H54 (cell line): ENCODE results near the gene TESMIN.

Experiments
- DNase-seq: peaks from one replicate; pipeline ENCODE4 v3.0.0; 2011; ENCODE audit warnings: low spot score, mixed read lengths; ENCODE audit not compliant: insufficient read length
- FAIRE-seq: peaks from 3 replicates; lab custom pipeline; 2011; peaks lifted over from hg19 to GRCh38; lab: Jason Lieb, UNC
- POLR2A ChIP-seq: IDR thresholded peaks from 2 replicates; pipeline ENCODE4 v1.6.1; 2011; ENCODE audit warnings: low read depth, mild to moderate bottlenecking, low read length

Gene TESMIN

DNA sequence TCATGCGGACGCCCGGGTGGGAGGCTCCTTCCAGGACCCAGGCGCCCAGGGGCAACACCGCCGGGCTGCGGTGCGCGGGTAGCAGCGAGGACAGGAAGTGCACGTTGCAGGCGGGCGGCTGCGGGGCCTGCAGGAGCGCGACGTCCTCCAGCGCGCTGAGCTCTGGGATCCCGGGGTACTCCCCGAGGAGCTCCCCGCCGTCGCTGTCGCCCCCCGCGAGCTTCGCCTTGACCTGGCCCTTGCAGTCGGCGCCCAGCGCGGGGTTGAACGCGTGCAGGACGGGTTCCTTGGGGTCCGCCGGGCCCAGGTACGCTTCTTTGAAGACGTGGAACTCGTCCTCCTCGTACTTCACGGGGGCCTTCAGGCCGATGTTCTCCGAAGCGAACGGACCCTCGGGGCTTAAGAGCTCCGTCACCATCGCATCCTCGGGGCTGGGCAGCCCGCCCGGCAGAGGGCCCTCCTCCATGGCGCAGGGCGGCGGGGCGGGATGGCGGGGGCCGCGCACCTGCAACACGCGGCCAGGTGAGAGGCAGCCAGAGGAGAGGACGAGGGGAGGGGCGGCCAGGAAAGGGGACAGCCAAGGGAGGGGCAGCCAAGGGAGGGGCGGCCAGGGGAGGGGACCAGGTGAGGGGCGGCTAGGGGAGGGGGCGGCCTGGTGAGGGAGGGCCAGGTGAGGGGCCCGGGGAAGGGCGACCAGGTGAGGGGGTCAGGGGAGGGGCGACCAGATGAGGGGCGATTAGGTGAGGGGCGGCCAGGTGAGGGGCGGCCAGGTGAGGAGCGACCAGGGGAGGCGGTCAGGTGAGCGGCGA, 921 bp downstream of the TESMIN start:
- no peak for FAIRE-seq
- DNase-seq, result no peak
- no peak for TF ChIP-seq POLR2A

DNA sequence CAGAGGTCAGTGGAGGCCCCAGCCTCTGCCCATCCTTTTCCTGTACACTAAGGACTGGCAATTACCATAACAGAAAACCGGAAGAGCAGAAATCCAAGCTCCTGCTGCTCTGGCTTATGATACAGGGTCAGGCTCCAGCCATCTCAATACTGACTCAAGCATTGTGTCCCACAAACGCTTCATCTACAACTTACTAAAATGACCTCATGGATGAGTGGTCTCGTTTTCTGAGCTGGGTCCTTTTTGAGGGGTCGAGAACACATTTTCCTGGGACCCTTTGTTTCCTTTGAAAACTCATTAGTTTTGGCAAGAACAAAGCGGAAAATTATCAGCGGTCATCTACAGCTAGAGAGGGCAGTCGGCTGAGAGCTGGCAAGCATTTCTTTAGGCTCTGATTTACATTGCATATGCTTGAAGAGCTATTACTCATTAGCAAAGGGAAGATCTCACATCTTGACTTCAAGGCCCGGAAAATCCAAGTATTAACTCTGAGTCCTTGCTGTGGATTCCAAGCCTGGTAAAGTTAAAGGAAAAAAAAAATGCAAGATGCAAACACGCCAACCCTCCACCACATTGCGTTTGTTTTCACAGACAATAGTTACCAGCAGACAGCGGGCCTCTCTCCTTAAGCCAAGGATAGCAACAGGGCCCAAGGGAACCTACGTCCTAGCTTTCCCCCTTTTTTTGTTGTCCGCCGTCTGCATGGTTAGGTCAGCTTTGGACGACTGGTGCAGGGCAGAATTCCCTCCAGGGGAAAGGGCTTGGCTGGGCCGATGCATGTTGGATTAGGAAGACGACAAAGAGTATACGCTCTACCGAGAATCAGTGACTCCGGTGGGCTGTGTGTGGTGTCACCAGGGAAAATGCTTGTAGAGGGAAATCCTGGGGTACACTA, 1.8 kb downstream of the TESMIN start:
- DNase-seq, result no peak
- no peak for TF ChIP-seq POLR2A
- FAIRE-seq, result no peak

DNA sequence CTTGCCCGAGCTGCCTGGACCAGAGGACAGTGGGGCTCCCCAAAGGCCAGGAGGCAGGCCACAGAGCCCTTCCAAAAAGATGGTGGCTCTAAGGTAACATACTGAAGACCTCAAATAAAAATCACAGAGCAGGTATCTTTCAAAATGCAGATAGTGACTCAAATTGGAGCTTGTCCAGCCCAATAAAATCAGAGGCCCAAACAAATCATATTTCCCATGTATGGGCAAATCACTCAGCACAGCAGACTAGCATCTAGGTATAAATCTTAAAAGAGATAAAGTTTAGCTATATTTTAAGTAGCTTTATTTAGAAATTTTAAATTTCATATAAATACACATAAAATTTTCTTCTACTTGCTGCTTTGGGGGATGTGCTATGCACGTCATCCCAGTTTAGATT, 3.3 kb downstream of the TESMIN start:
- no peak for FAIRE-seq
- TF ChIP-seq POLR2A, result no peak
- DNase-seq, result no peak

DNA sequence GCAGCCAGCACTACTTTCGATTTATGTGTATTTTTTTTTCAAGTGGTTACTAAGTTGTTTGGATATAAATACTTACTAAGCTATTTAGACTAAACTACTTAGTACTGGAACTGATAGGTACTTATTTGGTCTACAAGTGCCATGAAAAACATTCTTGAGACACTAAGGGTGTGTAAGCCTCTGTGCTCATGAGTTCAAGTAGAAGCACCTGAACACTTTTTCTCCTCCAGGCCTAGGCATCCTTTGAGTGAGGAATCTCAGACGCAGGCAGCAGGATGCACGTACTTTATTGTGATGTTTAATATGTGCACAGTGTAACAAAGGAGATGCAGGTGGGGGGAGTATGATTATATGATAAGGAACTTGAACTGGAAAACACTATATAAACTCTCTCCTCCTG, 7.8 kb downstream of the TESMIN start:
- FAIRE-seq (no peak), DNase-seq (no peak)

DNA sequence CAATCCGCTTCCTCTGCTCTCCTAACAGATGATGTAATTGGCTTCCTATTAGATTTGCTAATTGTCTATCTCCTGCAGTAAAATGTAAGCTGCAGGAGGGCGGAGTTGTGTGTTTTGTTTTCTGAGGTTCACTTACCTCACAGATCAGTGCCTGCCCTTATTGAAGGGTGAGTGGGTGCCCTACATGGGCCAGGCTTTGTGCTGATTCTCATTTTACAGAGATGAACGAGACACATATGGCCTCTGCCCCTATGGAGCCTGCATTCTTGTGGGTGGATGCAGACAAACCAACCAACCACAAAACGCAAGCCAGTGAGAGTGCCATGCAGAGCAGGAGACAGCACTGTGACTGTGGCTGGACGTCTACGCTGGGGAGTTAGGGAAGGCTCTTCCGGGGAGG, 9.9 kb downstream of the TESMIN start:
- FAIRE-seq (no peak), DNase-seq (no peak)
- no peak for TF ChIP-seq POLR2A

More for the DNA sequence above, 7.8 kb downstream of the TESMIN start:
- no peak for TF ChIP-seq POLR2A

DNA sequence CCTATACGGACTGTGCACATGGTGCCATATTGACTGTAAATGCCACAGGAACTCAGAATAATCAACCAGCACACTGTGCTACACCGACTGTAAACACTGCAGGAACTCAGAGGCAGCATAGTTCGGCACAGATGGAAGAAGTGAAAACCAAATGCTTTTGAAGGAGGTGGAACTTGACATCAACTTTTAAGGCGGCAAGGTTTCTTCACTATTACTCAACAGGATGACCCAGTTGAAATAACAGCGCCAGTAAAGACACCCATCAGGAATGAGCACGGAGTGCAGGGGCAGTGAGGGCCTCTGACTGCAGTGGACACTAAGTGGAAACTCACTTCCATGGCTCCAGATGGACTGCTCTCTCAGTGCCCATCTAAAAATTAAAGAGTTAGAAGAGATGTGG, 15.7 kb downstream of the TESMIN start:
- FAIRE-seq (no peak), DNase-seq (no peak)
- TF ChIP-seq POLR2A, result no peak

DNA sequence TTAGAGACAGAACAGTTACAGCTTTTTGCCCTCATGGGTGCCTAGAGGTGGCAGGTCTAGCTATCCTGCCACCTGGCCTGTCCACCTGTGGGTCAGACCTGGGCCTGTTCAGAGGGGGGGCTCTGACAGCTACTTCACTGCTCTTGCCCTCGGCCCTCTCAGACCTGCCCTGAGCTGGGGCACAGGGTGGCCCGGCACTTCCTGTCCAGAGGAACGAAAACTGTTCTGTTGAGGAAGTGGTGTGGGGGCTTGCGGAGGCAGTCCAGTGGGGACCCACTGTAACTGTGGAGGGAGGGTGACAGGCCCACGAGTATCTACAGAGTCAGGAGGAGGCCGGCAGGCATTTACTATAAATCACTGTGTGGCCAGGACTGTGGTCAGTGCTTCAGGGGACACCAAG, 16.2 kb downstream of the TESMIN start:
- DNase-seq, result no peak
- TF ChIP-seq POLR2A, result no peak
- FAIRE-seq, result no peak

DNA sequence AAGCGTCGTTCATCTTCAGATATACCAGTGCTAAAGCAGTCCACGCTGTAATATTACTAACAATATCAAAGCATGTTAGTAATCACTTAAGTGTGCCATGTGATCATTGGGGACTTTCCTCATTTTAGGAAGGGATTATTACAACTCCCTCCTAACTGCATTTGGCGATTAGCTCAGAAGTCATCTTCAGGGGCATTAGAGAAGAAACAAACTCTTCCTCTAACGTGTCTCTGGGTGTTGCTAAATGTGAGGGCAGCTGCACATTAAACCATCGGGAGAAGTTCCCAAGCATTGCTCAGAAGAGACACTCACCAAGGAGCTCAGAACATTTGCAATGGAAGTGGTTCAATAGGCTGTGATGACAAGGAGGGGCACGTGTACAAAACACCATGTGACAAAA, 17.2 kb downstream of the TESMIN start:
- no peak for FAIRE-seq
- TF ChIP-seq POLR2A, result no peak

DNA sequence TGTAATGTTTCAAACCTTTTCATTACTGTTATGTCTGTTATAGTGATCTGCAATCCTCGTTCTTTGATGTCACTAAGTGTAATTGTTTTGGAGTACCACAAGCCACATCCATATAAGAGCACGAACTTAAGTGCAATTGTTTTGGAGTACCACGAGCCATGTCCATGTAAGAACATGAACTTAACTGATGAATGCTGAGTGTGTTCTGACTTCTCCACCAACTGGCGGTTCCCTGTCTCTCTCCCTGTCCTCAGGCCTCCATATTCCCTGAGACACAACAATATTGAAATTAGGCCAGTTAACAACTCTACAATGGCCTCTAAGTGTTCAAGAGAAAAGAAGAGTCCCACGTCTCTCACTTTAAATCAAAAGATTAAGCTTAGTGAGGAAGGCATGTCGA, 23.5 kb downstream of the TESMIN start:
- DNase-seq, result no peak
- no peak for FAIRE-seq
- no peak for TF ChIP-seq POLR2A

More for the DNA sequence above, 17.2 kb downstream of the TESMIN start:
- DNase-seq, result no peak

DNA sequence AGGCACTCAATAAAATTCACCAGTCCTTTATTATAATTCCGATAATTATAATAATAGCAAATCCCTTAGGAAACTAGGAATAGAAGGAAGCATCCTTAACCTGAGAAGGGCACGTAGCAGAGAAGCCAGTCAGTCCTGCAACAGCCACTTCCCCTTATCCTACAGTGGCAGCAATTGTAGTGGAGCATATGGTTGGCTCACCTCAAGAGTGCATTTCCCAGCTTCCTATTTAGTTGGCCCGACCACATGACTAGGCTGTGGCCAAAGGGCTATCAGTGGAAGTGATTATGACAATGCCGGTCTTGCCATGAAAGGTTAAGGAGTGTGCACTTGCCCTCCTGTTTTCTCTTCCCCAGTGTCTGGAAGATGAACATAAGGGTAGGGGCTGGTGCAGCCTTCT, 27.0 kb downstream of the TESMIN start:
- TF ChIP-seq POLR2A, result no peak
- FAIRE-seq (no peak), DNase-seq (no peak)

DNA sequence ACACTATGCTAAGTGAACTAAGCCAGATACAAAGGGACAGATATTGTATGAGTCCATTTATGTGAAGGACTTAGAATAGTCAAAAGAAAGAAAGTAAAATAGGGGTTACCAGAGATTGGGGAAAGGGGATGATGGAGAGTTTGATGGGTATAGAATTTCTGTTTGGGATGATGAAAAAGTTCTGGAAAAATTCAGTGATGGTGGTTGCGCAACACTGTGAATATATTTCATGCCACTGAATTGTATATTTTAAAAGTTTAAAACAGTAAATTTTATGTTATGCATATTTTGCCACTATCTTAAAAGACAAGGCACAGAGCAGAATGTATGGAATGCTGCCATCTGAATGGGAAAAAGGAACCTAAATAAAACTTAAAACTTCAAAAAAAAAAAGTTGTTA, 29.2 kb downstream of the TESMIN start:
- DNase-seq, result no peak
- no peak for TF ChIP-seq POLR2A
- no peak for FAIRE-seq

DNA sequence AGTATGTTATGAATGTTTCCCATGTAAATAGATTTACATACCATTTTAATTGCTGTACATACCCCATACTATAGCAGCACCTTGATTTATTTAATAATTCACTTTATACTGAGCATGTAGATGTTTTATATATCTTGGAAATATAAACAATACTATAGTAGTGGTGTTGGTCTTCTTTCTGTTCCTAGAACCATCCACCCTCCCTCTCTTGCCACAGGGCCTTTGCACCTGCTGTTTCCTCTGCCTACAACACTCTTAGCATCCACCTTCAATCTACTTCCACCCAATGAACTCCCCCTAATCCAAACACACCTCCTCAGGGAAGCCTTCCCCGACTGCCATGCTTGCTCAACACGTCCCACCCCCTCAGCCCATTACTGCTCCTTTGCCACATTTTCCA, 30.2 kb downstream of the TESMIN start:
- DNase-seq (no peak), FAIRE-seq (no peak)
- TF ChIP-seq POLR2A, result no peak

DNA sequence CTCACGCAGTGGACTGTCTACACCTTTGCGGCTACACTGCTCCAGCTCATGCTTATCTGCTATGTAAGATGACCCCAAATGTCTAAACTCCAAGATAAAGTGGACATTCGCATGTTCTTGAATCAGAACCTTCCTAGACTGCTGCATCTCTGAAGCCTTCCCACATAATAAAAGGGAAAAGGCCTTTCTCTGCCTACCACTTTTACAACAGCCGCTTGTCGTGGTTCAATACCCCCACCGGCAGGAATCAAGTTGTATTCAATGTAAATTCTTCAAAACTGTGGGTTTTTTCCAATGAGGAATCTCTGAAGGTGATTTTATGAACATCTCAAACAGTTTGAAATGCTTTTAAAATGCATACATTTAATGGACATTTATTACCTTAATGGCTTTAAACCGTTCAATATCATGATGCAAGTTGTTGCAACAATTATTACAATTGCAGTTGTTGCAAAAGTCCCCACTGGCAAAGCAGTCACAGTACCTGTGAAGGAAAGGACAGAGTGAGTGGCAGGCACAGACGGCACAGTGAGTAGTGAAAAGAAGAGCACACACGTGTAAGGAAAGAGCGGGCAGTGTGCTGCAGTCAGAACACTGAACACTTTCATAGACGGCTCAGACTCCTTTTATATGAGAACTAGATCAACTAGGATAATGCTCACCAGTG, 35.7 kb downstream of the TESMIN start:
- DNase-seq (no peak), FAIRE-seq (no peak)
- no peak for TF ChIP-seq POLR2A
